Mammary epithelial cell (primary cell): Measurements from ENCODE around the gene STAM.
A peak's percentile ranks its signal among the peaks of the same experiment; 100 is the strongest.

Experiments used
- CTCF ChIP-seq, 2 donors: IDR thresholded peaks in 1 of 2; conservative IDR thresholded peaks in 1 of 2; 2 replicates each; pipeline ENCODE4 v1.5.1; 2011 to 2012; ENCODE audit warnings: inconsistent platforms in 2 of 2, low read length in 2 of 2, mild to moderate bottlenecking in 2 of 2, control low read depth in 1 of 2, low read depth in 1 of 2; ENCODE audit not compliant: insufficient read depth in 1 of 2; ENCODE audit errors: extremely low read depth in 1 of 2
- EZH2 ChIP-seq: IDR thresholded peaks from 2 replicates; pipeline ENCODE4 v1.6.1; 2012; ENCODE audit warnings: low read length, inconsistent platforms, borderline replicate concordance

DNA sequence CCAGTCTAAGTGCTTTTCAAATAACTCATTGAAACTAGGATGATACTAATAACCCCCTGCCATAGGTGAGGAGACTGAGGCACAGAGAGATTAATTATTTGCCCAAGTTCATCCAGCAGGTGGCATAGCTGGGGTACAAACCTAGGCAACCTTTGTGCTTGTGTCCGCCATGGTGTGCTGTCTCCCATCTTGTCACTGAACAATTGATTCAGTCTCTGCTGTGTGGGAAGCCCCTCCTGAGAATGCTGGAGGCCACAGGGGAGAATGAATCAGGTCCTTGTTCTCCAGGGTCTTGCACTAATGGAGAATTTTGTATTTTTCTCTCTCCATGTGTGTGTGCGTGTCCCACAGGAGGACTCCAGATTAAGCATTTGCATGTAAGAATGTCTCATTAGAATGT is 92.3 kb downstream of the STAM start:
- peak in 1 of 2 donors; percentile 15 for TF ChIP-seq CTCF (conservative IDR thresholded peaks at IDR 0.05 in 1 of 2, IDR thresholded peaks at IDR 0.05 in 1 of 2; ENCODE audit: extremely low read depth in 1 of 2, insufficient read depth in 1 of 2, low read depth in 1 of 2, low read length in 2 of 2)
- TF ChIP-seq EZH2, result no peak
